H1 (cell line): ENCODE data around the gene GULP1. TPM values are rescaled to one million over a fixed set of nuclear protein-coding genes. Genes with fewer than 3 reads are reported as not detected.
A peak's percentile ranks its signal among the peaks of the same experiment; 100 is the strongest.

Experiments
- CTCF ChIA-PET: fragments of 300-600 bp; sonication (Branson Sonifier 250); formaldehyde crosslinking; loops from one replicate; lab custom pipeline; 2021; ENCODE audit not compliant: partially characterized antibody; lab: Charles Lee
- POLR2A ChIA-PET: fragments of 300-600 bp; sonication (Branson Sonifier 250); formaldehyde crosslinking; loops from one replicate; lab custom pipeline; 2021; ENCODE audit warnings: inconsistent platforms; ENCODE audit not compliant: partially characterized antibody; lab: Charles Lee
- DNase-seq, 2 experiments: peaks; one replicate each; pipeline versions ENCODE4 v3.0.0 to v3.0.0-alpha.2; 2010 to 2022; ENCODE audit warnings: low spot score in 2 of 2, low read depth in 1 of 2, mixed read lengths in 1 of 2
- FAIRE-seq: peaks from 2 replicates; lab custom pipeline; 2011; peaks lifted over from hg19 to GRCh38; lab: Jason Lieb, UNC
- H2AFZ ChIP-seq: 2 replicates; pipeline ENCODE4 v1.8.1; 2012; ENCODE audit warnings: low read length, inconsistent platforms
- H2AK5ac ChIP-seq: 2 replicates; pipeline ENCODE4 v1.6.1; 2013; ENCODE audit warnings: low read depth, low read length
- H2BK120ac ChIP-seq: replicated peaks from 2 replicates; pipeline ENCODE3; 2013; ENCODE audit warnings: low read depth, low read length, inconsistent platforms
- H2BK12ac ChIP-seq: 2 replicates; pipeline ENCODE4 v1.6.1; 2013; ENCODE audit warnings: low read depth, low read length
- H2BK15ac ChIP-seq: 2 replicates; pipeline ENCODE4 v1.6.1; 2013; ENCODE audit warnings: low read length
- H2BK20ac ChIP-seq: 2 replicates; pipeline ENCODE4 v1.6.1; 2013; ENCODE audit warnings: low read length
- H2BK5ac ChIP-seq: 2 replicates; pipeline ENCODE4 v1.6.1; 2013; ENCODE audit warnings: low read depth, low read length
- H3K14ac ChIP-seq: 2 replicates; pipeline ENCODE4 v1.6.1; 2013; ENCODE audit warnings: inconsistent platforms; ENCODE audit not compliant: insufficient read length
- H3K18ac ChIP-seq: 2 replicates; pipeline ENCODE4 v1.6.1; 2013; ENCODE audit warnings: low read length; ENCODE audit errors: extremely low read depth
- H3K23ac ChIP-seq: 2 replicates; pipeline ENCODE4 v1.6.1; 2013; ENCODE audit warnings: inconsistent platforms; ENCODE audit not compliant: insufficient read length
- H3K23me2 ChIP-seq: 2 replicates; pipeline ENCODE4 v1.6.1; 2013; ENCODE audit warnings: low read depth, low read length
- H3K27ac ChIP-seq: 2 replicates; pipeline ENCODE4 v1.6.1; 2011; ENCODE audit warnings: low read depth, low read length, inconsistent platforms
- H3K27me3 ChIP-seq, 4 experiments: replicated peaks in 1 of 4; 1 replicate in 1 of 4; 2 replicates in 3 of 4; pipeline versions ENCODE4 v1.6.1 to v1.8.1; 2011 to 2013; ENCODE audit warnings: low read length in 3 of 4, mild to moderate bottlenecking in 3 of 4, inconsistent platforms in 2 of 4, mixed read lengths in 2 of 4, moderate library complexity in 1 of 4; ENCODE audit not compliant: control insufficient read depth in 3 of 4, insufficient read depth in 3 of 4; ENCODE audit errors: extremely low read depth in 1 of 4
- H3K36me3 ChIP-seq, 4 experiments: 2 replicates each; pipeline versions ENCODE4 v1.6.1 to v1.8.1; 2011 to 2013; ENCODE audit warnings: mild to moderate bottlenecking in 4 of 4, low read length in 3 of 4, moderate library complexity in 2 of 4, control low read depth in 1 of 4, inconsistent platforms in 1 of 4; ENCODE audit not compliant: insufficient read depth in 4 of 4, control insufficient read depth in 2 of 4
- H3K4ac ChIP-seq: replicated peaks from 2 replicates; pipeline ENCODE3; 2013; ENCODE audit warnings: low read length, low read depth, mixed read lengths, inconsistent platforms; ENCODE audit not compliant: insufficient read length
- H3K4me1 ChIP-seq, 4 experiments: replicated peaks in 1 of 4; 1 replicate in 1 of 4; 2 replicates in 3 of 4; pipeline versions ENCODE4 v1.6.1 to v1.8.1; 2011 to 2013; ENCODE audit warnings: low read length in 3 of 4, inconsistent platforms in 2 of 4, mixed read lengths in 1 of 4; ENCODE audit not compliant: insufficient read depth in 4 of 4, control insufficient read depth in 3 of 4
- H3K4me2 ChIP-seq, 2 experiments: 2 replicates each; pipeline versions ENCODE4 v1.6.1 to v1.8.1; 2011 to 2013; ENCODE audit warnings: low read depth in 2 of 2, low read length in 2 of 2, control low read depth in 1 of 2, inconsistent platforms in 1 of 2, mild to moderate bottlenecking in 1 of 2; ENCODE audit not compliant: insufficient read depth in 1 of 2
- H3K4me3 ChIP-seq, 4 experiments: fragments of 200-600, 300-600 bp in 1 of 4; sonication (generic), shearing (Covaris generic), sonication (Bioruptor Twin) in 1 of 4; 2 replicates each; pipeline versions ENCODE4 v1.5.1 to v1.8.1; 2011 to 2016; ENCODE audit warnings: low read length in 4 of 4, low read depth in 3 of 4, control low read depth in 2 of 4, inconsistent platforms in 2 of 4, mild to moderate bottlenecking in 2 of 4, mixed read lengths in 1 of 4, moderate library complexity in 1 of 4; ENCODE audit not compliant: insufficient read depth in 2 of 4; ENCODE audit errors: extremely low read depth in 1 of 4
- H3K56ac ChIP-seq: replicated peaks from 2 replicates; pipeline ENCODE3; 2013; ENCODE audit warnings: low read depth, mild to moderate bottlenecking, mixed read lengths, low read length, inconsistent platforms; ENCODE audit not compliant: insufficient read length
- H3K79me1 ChIP-seq: 2 replicates; pipeline ENCODE4 v1.6.1; 2013; ENCODE audit warnings: low read depth, low read length, control low read depth
- H3K79me2 ChIP-seq, 2 experiments: 2 replicates each; pipeline versions ENCODE4 v1.6.1 to v1.8.1; 2012 to 2013; ENCODE audit warnings: low read length in 2 of 2, mild to moderate bottlenecking in 2 of 2, inconsistent platforms in 1 of 2; ENCODE audit not compliant: insufficient read depth in 2 of 2, control insufficient read depth in 1 of 2
- H3K9ac ChIP-seq, 4 experiments: replicated peaks in 1 of 4; 1 replicate in 1 of 4; 2 replicates in 3 of 4; pipeline versions ENCODE4 v1.6.1 to v1.8.1; 2011 to 2013; ENCODE audit warnings: low read depth in 3 of 4, low read length in 3 of 4, control low read depth in 2 of 4, mild to moderate bottlenecking in 2 of 4, moderate library complexity in 2 of 4, inconsistent platforms in 1 of 4; ENCODE audit errors: extremely low read depth in 1 of 4
- H3K9me3 ChIP-seq, 2 experiments: 2 replicates each; pipeline versions ENCODE4 v1.6.1 to v1.8.1; 2012 to 2013; ENCODE audit warnings: mild to moderate bottlenecking in 2 of 2, moderate library complexity in 2 of 2, control low read depth in 1 of 2, inconsistent platforms in 1 of 2, low read depth in 1 of 2, low read length in 1 of 2, mixed read lengths in 1 of 2; ENCODE audit not compliant: insufficient read depth in 2 of 2
- H4K20me1 ChIP-seq, 2 experiments: replicated peaks in 1 of 2; 2 replicates each; pipeline versions ENCODE3 to v1.8.1; 2011 to 2013; ENCODE audit warnings: inconsistent platforms in 2 of 2, low read length in 2 of 2, mild to moderate bottlenecking in 1 of 2; ENCODE audit not compliant: insufficient read depth in 2 of 2, control insufficient read depth in 1 of 2
- H4K5ac ChIP-seq: 2 replicates; pipeline ENCODE4 v1.6.1; 2013; ENCODE audit warnings: low read length, low read depth, mixed read lengths, inconsistent platforms; ENCODE audit not compliant: insufficient read length
- H4K8ac ChIP-seq: 2 replicates; pipeline ENCODE4 v1.8.0; 2013; ENCODE audit warnings: mild to moderate bottlenecking, moderate library complexity, low read length, inconsistent platforms; ENCODE audit not compliant: insufficient read depth; ENCODE audit errors: extremely low read depth
- H4K91ac ChIP-seq: replicated peaks from 2 replicates; pipeline ENCODE3; 2013; ENCODE audit warnings: low read length, mixed read lengths, inconsistent platforms; ENCODE audit not compliant: insufficient read length
- NANOG ChIP-seq: IDR thresholded peaks from 2 replicates; pipeline ENCODE4 v1.6.1; 2011; ENCODE audit warnings: low read length, low read depth, mild to moderate bottlenecking, inconsistent platforms; ENCODE audit not compliant: insufficient read depth, poor library complexity, severe bottlenecking
- SIX5 ChIP-seq: IDR thresholded peaks from 2 replicates; pipeline ENCODE4 v1.6.1; 2011; ENCODE audit warnings: mild to moderate bottlenecking, low read depth, low read length
- SP1 ChIP-seq: IDR thresholded peaks from 2 replicates; pipeline ENCODE4 v1.6.1; 2011; ENCODE audit warnings: low read depth, low read length
- YY1 ChIP-seq: IDR thresholded peaks from 2 replicates; pipeline ENCODE4 v1.6.1; 2011; ENCODE audit warnings: low read depth, mild to moderate bottlenecking, low read length
- WGBS, 2 experiments: shearing (Covaris generic) in 1 of 2; methylation state at CpG; one replicate each; pipeline versions ENCODE4 v1.1.6 to v1.1.7; 2013 to 2015; ENCODE audit warnings: low lambda C conversion rate in 2 of 2, mixed read lengths in 2 of 2, inconsistent platforms in 1 of 2, low coverage in 1 of 2, missing lambda C conversion rate in 1 of 2; ENCODE audit not compliant: insufficient replicate concordance in 2 of 2, insufficient coverage in 1 of 2, insufficient read length in 1 of 2; ENCODE audit errors: extremely low coverage in 1 of 2, missing lambda C conversion rate in 1 of 2; 5-methylcytosine and 5-hydroxymethylcytosine counted together
- microRNA counts: library from miRNA; unstranded; fragments of <30 nt; microRNA quantifications from one replicate; lab custom pipeline; 2015
- microRNA-seq, 2 experiments: library from miRNA; unstranded; fragments of <30 nt; microRNA quantifications; one replicate each; pipeline versions ENCODE4 to v1.2.0, GENCODE V29; 2016 to 2020; ENCODE audit warnings: borderline microRNAs expressed in 2 of 2, borderline number of aligned reads in 2 of 2, borderline replicate concordance in 1 of 2
- polyA plus RNA-seq, 7 experiments: library from polyadenylated mRNA; depleted of rRNA in 3 of 7; stranded (reverse) in 5 of 7; unstranded in 2 of 7; fragments of >200 nt in 5 of 7; fragments of 200-250 nt in 2 of 7; gene quantifications; 1 replicate in 5 of 7; 2 replicates in 1 of 7; 4 replicates in 1 of 7; pipeline versions ENCODE4 v1.2.1 to v1.2.3, GENCODE V29; 2011 to 2013; ENCODE audit warnings: missing spikeins in 2 of 7, mixed read lengths in 2 of 7
- small RNA-seq: library from polyadenylated mRNA; stranded (forward); fragments of <200 nt; extraction: miRNeasy Mini kit (QIAGEN cat#:217004); gene quantifications from one replicate; pipeline ENCODE3, GENCODE V24; 2013; ENCODE audit not compliant: insufficient read depth
- total RNA-seq: library from RNA; stranded (reverse); fragmentation: NEBNext Ultra II Directional; extraction: Animal tissue kit (Norgen Biotek cat#: 25700); gene quantifications from 2 replicates; pipeline ENCODE4 v1.2.1, GENCODE V29; 2021

The GULP1 gene
- total and polyA plus RNA-seq, 2 of the 8 experiments (the other 6 are each of a cell fraction or from before 2014, with no cell fraction given), result 69.7 to 139 TPM

- H3K23me2 ChIP-seq, result no peaks in the 10 kb centered on the region
- no peak overlapping the region for H3K56ac ChIP-seq
- no peak overlapping the region for H3K9ac ChIP-seq
- H2BK20ac ChIP-seq, result no peak overlapping the region
- POLR2A ChIA-PET, result no interaction called here
- no peaks in the 10 kb centered on the region for H3K36me3 ChIP-seq
- WGBS, 2 experiments, result 100% methylated on average over 1 of the region's 1 CpG; no CpG with 5 or more reads in 1 of the 2 experiments
- FAIRE-seq, result no peak
- no peaks in the 10 kb centered on the region for H3K79me1 ChIP-seq
- no peaks in the 10 kb centered on the region for H3K79me2 ChIP-seq
- H2AK5ac ChIP-seq, result no peak overlapping the region
- no peak overlapping the region for H3K27ac ChIP-seq
- H3K18ac ChIP-seq, result no peak overlapping the region
- no peak overlapping the region for H2BK120ac ChIP-seq
- H4K5ac ChIP-seq, result no peak overlapping the region
- H4K8ac ChIP-seq, result no peak overlapping the region
- no peak overlapping the region for H3K4me2 ChIP-seq
- TF ChIP-seq SIX5 (no peak), YY1 (no peak), NANOG (no peak), SP1 (no peak)
- TF ChIP-seq, all 59 proteins: peak for 0
- Histone ChIP-seq H4K91ac (no peak overlapping the region), H4K20me1 (no peaks in the 10 kb centered on the region), H3K14ac (no peak overlapping the region), H3K23ac (no peak overlapping the region), H2AFZ (no peak overlapping the region), H2BK5ac (no peak overlapping the region), H2BK12ac (no peak overlapping the region), H3K4me3 (no peak overlapping the region), H3K9me3 (no peaks in the 10 kb centered on the region), H3K4ac (no peak overlapping the region), H3K4me1 (no peaks in the 10 kb centered on the region), H2BK15ac (no peak overlapping the region), H3K27me3 (no peaks in the 10 kb centered on the region)
- no peak for DNase-seq
- CTCF ChIA-PET, result interaction anchor here (0.6 kb wide), 1 partner anchor 109 kb away, joined by 3 read pairs; no protein-coding TSS in a partner anchor
Measured at GRCh38 chr2:188634656-188635055, 343.0 kb downstream of the GULP1 start.

MicroRNA genes within 50 kb of the gene (microRNA counts, 767-probe panel; counts per million panel counts)
- 879 counts per million, percentile 95 among the panel's probes with 10 or more counts for microRNA hsa-miR-561-3p (lab: Ali Mortazavi, UCI)

Small RNA genes lying within 50 kb of the gene (microRNA-seq; reads per million reads assigned to microRNA genes)
- gene MIR561, result 2.1 to 7.5 reads per million in 2 experiments

Small RNA genes lying within 50 kb of the gene (small RNA-seq; reads per million reads assigned to genes)
- gene MIR561, result 1,055 reads per million, percentile 99 among the genes with 10 or more reads in this experiment
- not detected for gene RNA5SP114
